ENCODE data around the gene THAP11.

The THAP11 gene

GRCh38 chr16:67872631-67873434, 30.7 kb downstream of the THAP11 start, which contains the start of gene EDC4:
EDC4 (plus strand) TSS chr16:67873052; CDS start chr16:67873262, 210 bp downstream.
- Histone ChIP-seq H3K4me1 (ENCODE audit: control insufficient read depth, insufficient read depth, low read length, poor library complexity, severe bottlenecking) (peaks cover 32% of the 10 kb centered on the region), H3K36me3 (ENCODE audit: control insufficient read depth, insufficient read depth, low read length) (peaks cover 36% of the 10 kb centered on the region), H3K27ac (ENCODE audit: insufficient read depth, low read length, poor library complexity, severe bottlenecking) (peak within 1 kb of the TSS; percentile 82), H3K27me3 (replicated peaks; ENCODE audit: control insufficient read depth, insufficient read depth, low read length, poor library complexity, severe bottlenecking) (no peaks in the 10 kb centered on the region), H3K4me3 (ENCODE audit: insufficient read depth, low read depth, low read length, poor library complexity, severe bottlenecking) (peak within 1 kb of the TSS; percentile 89), H3K9me3 (ENCODE audit: control insufficient read depth, low read length) (no peaks in the 10 kb centered on the region)
- DNase-seq, result peak; percentile 74 to 82 (median 77)

- DNase-seq, result no peak
Observed at GRCh38 chr16:67873435-67874370, 31.6 kb downstream of the THAP11 start.

GRCh38 chr16:67874372-67874771, 32.3 kb downstream of the THAP11 start:
- no peaks in the 10 kb centered on the region for H3K27me3 ChIP-seq (replicated peaks; ENCODE audit: control insufficient read depth, insufficient read depth, low read length, poor library complexity, severe bottlenecking)
- H3K27ac ChIP-seq (ENCODE audit: insufficient read depth, low read length, poor library complexity, severe bottlenecking), result peak overlapping the region; percentile 5
- peaks cover 32% of the 10 kb centered on the region for H3K4me1 ChIP-seq (ENCODE audit: control insufficient read depth, insufficient read depth, low read length, poor library complexity, severe bottlenecking)
- H3K36me3 ChIP-seq (ENCODE audit: control insufficient read depth, insufficient read depth, low read length), result peaks cover 40% of the 10 kb centered on the region
- H3K9me3 ChIP-seq (ENCODE audit: control insufficient read depth, low read length), result no peaks in the 10 kb centered on the region
- peak overlapping the region; percentile 89 for H3K4me3 ChIP-seq (ENCODE audit: insufficient read depth, low read depth, low read length, poor library complexity, severe bottlenecking)
- no peak for DNase-seq

More at GRCh38 chr16:67873435-67874370, 31.6 kb downstream of the THAP11 start:
- Histone ChIP-seq H3K4me1 (ENCODE audit: control insufficient read depth, insufficient read depth, low read length, poor library complexity, severe bottlenecking) (peaks cover 32% of the 10 kb centered on the region), H3K27me3 (replicated peaks; ENCODE audit: control insufficient read depth, insufficient read depth, low read length, poor library complexity, severe bottlenecking) (no peaks in the 10 kb centered on the region), H3K36me3 (ENCODE audit: control insufficient read depth, insufficient read depth, low read length) (peaks cover 37% of the 10 kb centered on the region), H3K4me3 (ENCODE audit: insufficient read depth, low read depth, low read length, poor library complexity, severe bottlenecking) (peak overlapping the region; percentile 89), H3K27ac (ENCODE audit: insufficient read depth, low read length, poor library complexity, severe bottlenecking) (peak overlapping the region; percentile 82), H3K9me3 (ENCODE audit: control insufficient read depth, low read length) (no peaks in the 10 kb centered on the region)

- H3K4me1 ChIP-seq (ENCODE audit: control insufficient read depth, insufficient read depth, low read length, poor library complexity, severe bottlenecking), result peaks cover 32% of the 10 kb centered on the region
- H3K27me3 ChIP-seq (replicated peaks; ENCODE audit: control insufficient read depth, insufficient read depth, low read length, poor library complexity, severe bottlenecking), result no peaks in the 10 kb centered on the region
- peaks cover 62% of the 10 kb centered on the region for H3K36me3 ChIP-seq (ENCODE audit: control insufficient read depth, insufficient read depth, low read length)
- H3K27ac ChIP-seq (ENCODE audit: insufficient read depth, low read length, poor library complexity, severe bottlenecking), result no peak overlapping the region
- H3K9me3 ChIP-seq (ENCODE audit: control insufficient read depth, low read length), result no peaks in the 10 kb centered on the region
- no peak for DNase-seq
- no peak overlapping the region for H3K4me3 ChIP-seq (ENCODE audit: insufficient read depth, low read depth, low read length, poor library complexity, severe bottlenecking)
Observed at GRCh38 chr16:67877064-67877463, 34.9 kb downstream of the THAP11 start.

- no peaks in the 10 kb centered on the region for H3K9me3 ChIP-seq (ENCODE audit: control insufficient read depth, low read length)
- no peak for DNase-seq
- peaks cover 74% of the 10 kb centered on the region for H3K36me3 ChIP-seq (ENCODE audit: control insufficient read depth, insufficient read depth, low read length)
- H3K4me1 ChIP-seq (ENCODE audit: control insufficient read depth, insufficient read depth, low read length, poor library complexity, severe bottlenecking), result peaks cover 28% of the 10 kb centered on the region
- no peaks in the 10 kb centered on the region for H3K27me3 ChIP-seq (replicated peaks; ENCODE audit: control insufficient read depth, insufficient read depth, low read length, poor library complexity, severe bottlenecking)
- H3K4me3 ChIP-seq (ENCODE audit: insufficient read depth, low read depth, low read length, poor library complexity, severe bottlenecking), result no peak overlapping the region
- H3K27ac ChIP-seq (ENCODE audit: insufficient read depth, low read length, poor library complexity, severe bottlenecking), result no peak overlapping the region
Observed at GRCh38 chr16:67878232-67878631, 36.1 kb downstream of the THAP11 start.

GRCh38 chr16:67878846-67879245, 36.7 kb downstream of the THAP11 start:
- Histone ChIP-seq H3K36me3 (ENCODE audit: control insufficient read depth, insufficient read depth, low read length) (peaks cover 80% of the 10 kb centered on the region), H3K9me3 (ENCODE audit: control insufficient read depth, low read length) (no peaks in the 10 kb centered on the region), H3K4me1 (ENCODE audit: control insufficient read depth, insufficient read depth, low read length, poor library complexity, severe bottlenecking) (peaks cover 24% of the 10 kb centered on the region), H3K4me3 (ENCODE audit: insufficient read depth, low read depth, low read length, poor library complexity, severe bottlenecking) (no peak overlapping the region), H3K27me3 (replicated peaks; ENCODE audit: control insufficient read depth, insufficient read depth, low read length, poor library complexity, severe bottlenecking) (no peaks in the 10 kb centered on the region), H3K27ac (ENCODE audit: insufficient read depth, low read length, poor library complexity, severe bottlenecking) (no peak overlapping the region)
- no peak for DNase-seq

GRCh38 chr16:67879462-67879861, 37.3 kb downstream of the THAP11 start:
- no peak overlapping the region for H3K27ac ChIP-seq (ENCODE audit: insufficient read depth, low read length, poor library complexity, severe bottlenecking)
- no peak overlapping the region for H3K4me3 ChIP-seq (ENCODE audit: insufficient read depth, low read depth, low read length, poor library complexity, severe bottlenecking)
- H3K9me3 ChIP-seq (ENCODE audit: control insufficient read depth, low read length), result no peaks in the 10 kb centered on the region
- no peak for DNase-seq
- peaks cover 86% of the 10 kb centered on the region for H3K36me3 ChIP-seq (ENCODE audit: control insufficient read depth, insufficient read depth, low read length)
- H3K4me1 ChIP-seq (ENCODE audit: control insufficient read depth, insufficient read depth, low read length, poor library complexity, severe bottlenecking), result peaks cover 18% of the 10 kb centered on the region
- H3K27me3 ChIP-seq (replicated peaks; ENCODE audit: control insufficient read depth, insufficient read depth, low read length, poor library complexity, severe bottlenecking), result no peaks in the 10 kb centered on the region

GRCh38 chr16:67879936-67880335, 37.8 kb downstream of the THAP11 start:
- DNase-seq, result no peak
- Histone ChIP-seq H3K36me3 (ENCODE audit: control insufficient read depth, insufficient read depth, low read length) (peaks cover 91% of the 10 kb centered on the region), H3K4me3 (ENCODE audit: insufficient read depth, low read depth, low read length, poor library complexity, severe bottlenecking) (no peak overlapping the region), H3K27me3 (replicated peaks; ENCODE audit: control insufficient read depth, insufficient read depth, low read length, poor library complexity, severe bottlenecking) (no peaks in the 10 kb centered on the region), H3K4me1 (ENCODE audit: control insufficient read depth, insufficient read depth, low read length, poor library complexity, severe bottlenecking) (peaks cover 13% of the 10 kb centered on the region), H3K27ac (ENCODE audit: insufficient read depth, low read length, poor library complexity, severe bottlenecking) (no peak overlapping the region), H3K9me3 (ENCODE audit: control insufficient read depth, low read length) (no peaks in the 10 kb centered on the region)

- Histone ChIP-seq H3K36me3 (ENCODE audit: control insufficient read depth, insufficient read depth, low read length) (peaks cover 95% of the 10 kb centered on the region), H3K4me3 (ENCODE audit: insufficient read depth, low read depth, low read length, poor library complexity, severe bottlenecking) (no peak overlapping the region), H3K27ac (ENCODE audit: insufficient read depth, low read length, poor library complexity, severe bottlenecking) (no peak overlapping the region), H3K9me3 (ENCODE audit: control insufficient read depth, low read length) (no peaks in the 10 kb centered on the region), H3K27me3 (replicated peaks; ENCODE audit: control insufficient read depth, insufficient read depth, low read length, poor library complexity, severe bottlenecking) (no peaks in the 10 kb centered on the region), H3K4me1 (ENCODE audit: control insufficient read depth, insufficient read depth, low read length, poor library complexity, severe bottlenecking) (peaks cover 9% of the 10 kb centered on the region)
- DNase-seq, result no peak
Observed at GRCh38 chr16:67880584-67880983, 38.5 kb downstream of the THAP11 start.

Measured in effector memory CD4-positive, alpha-beta T cell (primary cell).